Activated CD4-positive, CD25-positive, alpha-beta regulatory T cell (primary cell): Measurements from ENCODE around the gene MARCHF5.
"Not testable (repeated sequence)": the region's sequence is repeated elsewhere in the genome, so short reads cannot be mapped to it uniquely, and the experiment has no call there.

Source experiments
- DNase-seq, 4 experiments: peaks; one replicate each; lab custom pipeline; 2025; lab: John Stamatoyannopoulos, UW

MARCHF5 gene

DNA sequence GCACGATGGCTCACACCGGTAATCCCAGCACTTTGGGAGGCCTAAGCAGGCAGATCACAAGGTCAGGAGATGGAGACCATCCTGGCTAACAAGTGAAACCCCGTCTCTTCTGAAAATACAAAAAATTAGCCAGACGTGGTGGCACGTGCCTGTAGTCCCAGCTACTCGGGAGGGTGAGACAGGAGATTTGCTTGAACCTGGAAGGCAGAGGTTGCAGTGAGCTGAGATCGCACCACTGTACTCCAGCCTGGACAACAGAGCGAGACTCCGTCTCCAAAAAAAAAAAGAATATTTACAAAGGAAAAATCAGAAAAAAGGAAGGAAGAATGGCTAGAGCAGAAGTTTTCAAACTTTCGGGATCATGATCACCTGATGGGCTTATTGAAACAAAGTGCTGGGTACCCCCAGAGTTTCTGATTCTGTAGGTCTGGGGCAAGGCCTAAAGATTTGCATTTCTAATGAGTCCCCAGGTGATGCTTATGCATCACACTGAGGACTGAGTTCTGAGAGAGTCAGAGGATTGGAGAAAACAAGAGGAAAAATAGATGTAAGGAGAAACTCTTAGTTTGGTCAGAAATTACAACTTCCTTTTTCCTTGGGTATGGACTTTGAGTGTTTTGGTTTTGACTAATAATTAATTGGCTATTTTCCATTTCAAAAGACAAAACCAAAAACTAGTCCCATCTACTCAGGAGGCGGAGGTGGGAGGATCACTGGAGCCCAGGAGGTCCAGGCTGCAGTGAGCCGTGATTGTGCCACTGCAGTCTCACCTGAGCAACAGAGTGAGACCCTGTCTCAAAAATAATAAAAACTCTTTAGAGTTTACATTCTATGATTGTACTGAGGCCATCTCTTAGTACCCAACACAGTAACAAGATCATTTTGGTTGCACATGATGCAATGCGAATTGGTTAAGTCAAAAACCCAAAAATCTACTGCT is 14.4 kb downstream of the MARCHF5 start:
- DNase-seq = no peak

DNA sequence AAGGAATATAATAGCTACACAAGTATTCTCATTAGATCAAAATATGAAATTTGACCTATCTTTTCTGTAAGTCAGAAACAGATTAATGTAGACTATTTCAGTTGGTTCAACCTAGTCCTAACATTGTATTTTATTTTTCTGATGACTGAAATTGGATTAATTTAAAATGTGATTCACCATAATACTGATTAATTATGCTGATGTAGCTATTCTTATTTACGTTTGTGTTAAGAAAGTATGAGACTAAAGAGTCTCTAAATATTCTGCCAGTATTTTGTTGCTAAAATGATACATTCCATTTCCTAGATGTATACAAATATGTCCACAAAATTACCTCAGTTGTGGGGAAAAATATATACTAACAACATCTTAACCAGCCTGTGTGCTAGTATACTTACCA is 18.3 kb downstream of the MARCHF5 start:
- no peak for DNase-seq

DNA sequence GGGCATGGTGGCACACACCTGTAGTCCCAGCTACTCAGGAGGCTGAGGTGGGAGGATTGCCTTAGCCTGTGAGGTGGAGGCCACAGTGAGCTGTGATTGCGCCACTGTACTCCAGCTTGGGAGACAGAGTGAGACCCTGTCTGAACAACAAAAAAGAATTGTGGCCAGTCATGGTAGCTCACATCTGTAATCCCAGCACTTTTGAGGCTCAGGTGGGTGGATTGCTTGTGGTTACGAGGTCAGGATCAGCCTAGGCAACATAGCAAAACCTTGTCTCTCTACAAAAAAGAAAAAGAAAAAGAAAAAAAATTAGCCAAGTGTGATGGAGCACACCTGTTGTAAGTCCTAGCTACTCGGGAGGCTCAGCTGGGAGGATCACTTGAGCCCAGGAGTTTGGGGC is 22.8 kb downstream of the MARCHF5 start:
- DNase-seq = no peak

DNA sequence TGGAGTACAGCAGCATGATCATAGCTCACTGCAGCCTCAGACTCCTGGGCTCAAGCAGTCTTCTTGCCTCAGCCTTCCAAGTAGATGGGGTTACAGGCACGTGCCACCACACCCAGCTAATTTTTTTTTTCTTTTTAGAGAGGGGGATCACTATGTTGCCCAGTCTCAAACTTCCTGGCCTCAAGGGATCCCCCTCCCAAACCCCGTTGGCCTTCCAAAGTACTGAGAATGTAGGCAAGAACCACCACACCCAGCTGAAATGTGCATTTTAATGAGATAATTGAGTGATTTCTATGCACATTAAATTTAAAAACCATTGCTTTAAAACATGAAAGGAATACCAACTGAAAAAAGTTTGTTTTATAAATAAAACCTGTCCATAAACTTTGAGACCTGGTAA is 25.6 kb downstream of the MARCHF5 start:
- no peak for DNase-seq

DNA sequence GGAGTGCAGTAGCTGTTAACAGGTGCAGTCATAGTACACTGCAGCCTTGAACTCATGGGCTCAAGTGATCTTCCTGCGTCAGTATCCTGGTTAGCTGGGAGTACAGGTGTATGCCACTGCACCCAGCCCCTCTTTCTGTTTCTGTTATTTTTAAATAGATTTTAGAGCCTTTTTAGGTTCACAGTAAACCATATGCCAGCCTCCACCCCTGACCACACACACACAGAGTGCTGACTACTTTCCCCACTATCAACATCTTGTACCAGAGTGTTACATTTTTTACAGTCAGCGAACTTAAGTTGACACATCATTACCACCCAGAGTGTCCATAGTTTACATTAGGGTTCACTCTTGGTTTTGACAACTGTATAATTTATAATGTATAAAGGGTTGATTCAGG is 32.1 kb downstream of the MARCHF5 start:
- no peak for DNase-seq

DNA sequence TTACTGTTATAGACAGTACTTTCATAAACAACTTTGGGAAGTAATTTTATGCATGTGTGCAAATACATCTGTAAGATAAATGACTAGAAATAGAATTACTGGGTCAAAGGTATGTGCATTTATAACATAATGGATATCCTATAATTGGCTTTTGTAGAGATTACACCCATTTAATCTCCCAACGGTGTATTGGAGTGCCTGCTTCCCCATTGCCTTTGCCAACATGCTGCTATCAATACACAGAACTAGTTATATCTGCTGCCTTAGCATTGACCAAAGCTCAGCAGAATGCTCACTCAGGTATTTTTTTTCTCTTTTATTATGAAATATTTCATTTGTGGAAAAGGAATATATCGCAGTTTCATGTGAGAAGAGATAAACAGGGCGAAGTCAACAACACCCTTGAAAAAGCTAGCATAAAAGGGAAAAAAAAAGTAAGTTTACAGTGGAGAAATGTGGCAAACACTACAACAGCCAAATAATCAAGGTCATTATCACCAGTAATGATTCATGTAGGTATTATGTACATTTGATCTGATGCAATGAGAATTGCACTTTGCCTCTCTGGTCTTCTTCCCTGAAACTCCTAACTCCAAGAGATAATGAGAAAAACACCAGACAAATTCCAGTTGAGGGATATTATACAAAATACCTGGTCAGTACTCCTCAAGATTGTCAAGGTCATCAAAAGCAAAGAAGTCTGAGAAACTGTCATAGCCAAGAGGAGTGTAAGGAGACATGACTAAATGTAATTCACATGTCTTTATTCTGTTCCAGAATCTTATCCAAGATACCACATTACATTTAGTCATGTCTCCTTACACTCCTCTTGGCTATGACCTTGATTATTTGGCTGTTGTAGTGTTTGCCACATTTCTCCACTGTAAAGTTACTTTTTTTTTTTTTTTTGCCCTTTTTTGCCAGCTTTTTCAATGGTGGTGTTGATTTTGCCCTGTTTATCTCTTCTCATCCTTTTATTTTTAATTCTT is 36.8 kb downstream of the MARCHF5 start:
- DNase-seq = no peak

DNA sequence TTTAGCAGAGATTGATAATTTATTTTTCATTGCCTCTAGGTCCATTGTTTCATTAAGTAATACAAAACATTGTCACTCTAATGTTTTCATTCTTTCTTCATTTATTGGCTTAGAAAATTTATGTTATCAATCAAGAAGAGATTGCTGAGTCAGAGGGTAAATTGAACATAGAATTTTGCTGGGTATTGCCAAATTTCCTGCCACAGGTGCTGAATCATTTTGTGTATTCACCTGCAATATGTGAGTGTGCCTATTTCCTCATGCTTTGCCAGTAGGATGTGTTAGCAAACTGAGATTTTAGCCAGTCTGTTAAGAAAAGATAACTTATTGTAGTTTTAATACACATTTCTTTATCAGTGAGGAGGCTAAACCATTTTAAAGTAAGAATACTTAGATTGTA is 38.0 kb downstream of the MARCHF5 start:
- DNase-seq = no peak

DNA sequence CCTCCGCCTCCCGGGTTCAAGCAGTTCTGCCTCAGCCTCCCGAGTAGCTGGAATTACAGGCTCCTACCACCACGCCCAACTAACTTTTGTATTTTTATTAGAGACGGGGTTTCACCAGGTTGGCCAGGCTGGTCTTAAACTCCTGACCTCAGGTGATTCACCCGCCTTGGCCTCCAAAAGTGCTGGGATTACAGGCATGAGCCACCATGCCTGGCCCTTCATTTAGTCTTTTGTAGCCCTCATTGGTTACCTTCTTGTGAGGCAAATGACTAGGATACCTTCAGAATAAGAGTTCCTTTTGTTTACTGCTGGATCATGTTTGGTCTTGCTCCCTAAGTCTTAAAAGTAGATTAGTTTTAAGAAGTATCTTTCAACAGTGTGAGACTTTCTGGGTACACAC is 39.0 kb downstream of the MARCHF5 start:
- not testable (repeated sequence) for DNase-seq

DNA sequence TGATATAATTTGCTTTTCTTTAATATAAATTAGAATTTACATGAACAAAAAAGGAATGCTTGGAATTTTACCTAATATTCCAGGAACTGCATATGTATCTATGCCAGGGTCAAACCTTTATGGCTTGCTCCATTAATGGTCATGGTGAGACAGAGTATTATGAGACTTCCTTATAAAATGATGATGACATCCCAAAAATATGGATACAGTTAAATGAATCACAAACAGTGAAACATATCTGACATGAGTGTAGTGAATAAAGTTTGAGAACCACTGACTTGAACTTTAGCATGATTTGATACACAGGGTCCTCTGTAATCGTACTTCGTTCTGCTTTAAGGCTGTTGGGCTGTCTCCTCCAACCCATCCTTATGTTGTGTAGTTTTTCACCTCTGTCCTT is 51.8 kb downstream of the MARCHF5 start:
- no peak for DNase-seq

DNA sequence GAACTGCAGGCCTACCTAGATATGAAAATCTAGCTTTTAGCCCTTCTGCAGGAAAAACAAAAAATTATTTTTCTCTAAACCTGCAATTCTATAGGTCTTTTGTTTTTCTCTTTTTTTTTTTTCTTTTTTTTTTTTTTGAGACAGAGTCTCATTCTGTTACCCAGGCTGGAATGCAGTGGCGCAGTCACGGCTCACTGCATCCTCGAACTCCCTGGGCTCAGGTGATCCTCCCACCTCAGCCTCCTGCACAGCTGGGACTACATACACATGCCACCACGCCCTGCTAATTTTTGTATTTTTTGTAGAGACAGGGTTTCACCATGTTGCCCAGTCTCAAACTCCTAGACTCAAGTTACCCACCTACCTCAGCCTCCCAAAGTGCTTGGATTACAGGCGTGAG is 54.6 kb downstream of the MARCHF5 start:
- not testable (repeated sequence) for DNase-seq

DNA sequence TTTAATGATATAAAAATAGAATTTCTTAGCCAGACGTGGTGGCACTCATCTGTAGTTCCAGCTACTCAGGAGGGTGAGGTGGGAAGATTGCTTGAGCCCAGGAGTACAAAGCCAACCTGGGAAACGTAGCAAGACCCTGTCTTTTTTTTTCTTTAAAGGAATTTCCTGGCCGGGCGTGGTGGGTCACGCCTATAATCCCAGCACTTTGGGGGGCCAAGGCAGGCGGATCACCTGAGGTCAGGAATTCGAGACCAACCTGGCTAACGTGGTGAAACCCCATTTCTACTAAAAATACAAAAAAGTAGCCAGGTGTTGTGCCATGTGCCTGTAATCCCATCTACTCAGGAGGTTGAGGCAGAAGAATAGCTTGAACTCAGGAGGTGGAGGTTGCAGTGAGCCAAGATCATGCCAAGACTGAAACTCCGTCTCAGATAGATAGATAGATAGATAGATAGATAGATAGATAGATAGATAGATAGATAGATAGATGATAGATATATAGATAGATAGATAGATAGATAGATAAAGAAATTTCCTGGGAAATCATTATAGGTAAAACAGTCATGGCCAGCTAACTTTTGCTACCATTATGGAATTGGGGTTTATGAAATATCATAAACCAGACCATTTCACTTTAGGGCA is 56.2 kb downstream of the MARCHF5 start:
- DNase-seq = not testable (repeated sequence)

DNA sequence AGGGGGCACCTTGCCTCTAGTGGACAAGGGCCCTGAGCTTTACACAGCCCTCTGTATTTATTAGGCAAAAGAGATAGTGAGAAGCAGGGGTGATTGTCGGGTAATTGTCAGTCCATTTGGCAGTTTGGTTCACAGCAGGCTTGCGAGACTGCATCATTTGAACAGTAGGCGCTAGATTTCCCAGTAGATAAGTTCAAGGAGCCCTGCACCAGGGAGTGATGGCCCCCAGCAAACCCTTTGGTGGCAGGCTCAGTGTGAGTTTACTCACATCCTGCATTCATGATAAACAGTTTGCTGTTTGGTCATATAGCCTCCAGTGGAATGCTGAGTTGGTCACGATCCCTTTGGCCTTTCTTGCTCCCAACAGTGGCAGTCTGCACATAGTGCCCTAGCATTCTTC is 59.4 kb downstream of the MARCHF5 start:
- no peak for DNase-seq

DNA sequence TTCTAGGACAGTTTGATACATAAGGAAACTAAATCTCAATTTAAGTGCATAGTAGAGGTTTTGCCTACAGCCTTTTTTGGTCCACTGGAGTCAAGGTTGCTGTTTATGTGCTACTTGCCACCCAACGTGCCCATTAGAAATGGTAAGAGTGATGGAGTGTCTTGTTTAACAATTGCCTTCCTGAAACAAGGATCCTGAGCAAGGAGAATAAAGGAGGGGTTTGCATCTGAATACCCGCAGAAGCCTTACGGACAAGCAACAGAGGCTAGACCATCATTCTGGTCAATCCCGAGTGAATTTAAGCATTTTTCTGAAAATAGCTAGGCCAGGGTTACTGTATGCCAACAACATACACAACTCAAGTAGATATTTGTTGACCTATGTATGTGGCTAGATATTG is 63.6 kb downstream of the MARCHF5 start:
- DNase-seq = no peak

DNA sequence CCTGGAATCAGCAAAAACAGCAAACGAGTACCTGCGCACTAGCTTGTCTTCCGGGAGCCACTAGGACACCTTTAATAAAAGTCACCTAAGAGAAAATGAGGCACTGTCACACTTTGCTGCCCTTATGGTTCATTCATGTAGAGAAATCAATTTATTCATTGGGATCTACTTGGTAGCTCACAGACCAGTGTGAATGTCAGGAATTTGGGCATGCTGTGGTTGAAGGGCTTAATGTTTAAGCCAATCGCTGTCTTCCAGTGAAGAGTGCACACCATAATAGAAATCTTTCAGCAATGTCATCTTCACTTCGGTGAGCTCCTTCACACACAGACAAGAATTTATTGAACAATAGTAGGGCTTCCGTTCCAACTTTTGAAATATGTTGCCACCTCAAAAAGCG is 65.1 kb downstream of the MARCHF5 start:
- DNase-seq = no peak

DNA sequence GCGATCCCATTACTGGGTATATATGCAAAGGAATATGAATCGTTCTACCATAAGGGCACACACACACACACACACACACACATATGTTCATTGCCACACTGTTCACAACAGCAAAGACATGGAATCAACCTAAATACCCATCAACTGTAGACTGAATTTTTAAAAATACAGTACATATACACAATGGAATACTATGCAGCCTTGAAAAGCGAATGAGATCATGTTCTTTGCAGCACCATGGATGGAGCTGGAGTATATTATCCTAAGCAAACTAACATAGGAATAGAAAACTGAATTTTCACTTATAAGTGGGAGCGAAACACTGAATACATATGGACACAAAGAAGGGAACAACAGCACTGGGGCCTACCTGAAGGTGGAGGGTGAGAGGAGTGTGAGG is 72.5 kb downstream of the MARCHF5 start:
- no peak for DNase-seq

DNA sequence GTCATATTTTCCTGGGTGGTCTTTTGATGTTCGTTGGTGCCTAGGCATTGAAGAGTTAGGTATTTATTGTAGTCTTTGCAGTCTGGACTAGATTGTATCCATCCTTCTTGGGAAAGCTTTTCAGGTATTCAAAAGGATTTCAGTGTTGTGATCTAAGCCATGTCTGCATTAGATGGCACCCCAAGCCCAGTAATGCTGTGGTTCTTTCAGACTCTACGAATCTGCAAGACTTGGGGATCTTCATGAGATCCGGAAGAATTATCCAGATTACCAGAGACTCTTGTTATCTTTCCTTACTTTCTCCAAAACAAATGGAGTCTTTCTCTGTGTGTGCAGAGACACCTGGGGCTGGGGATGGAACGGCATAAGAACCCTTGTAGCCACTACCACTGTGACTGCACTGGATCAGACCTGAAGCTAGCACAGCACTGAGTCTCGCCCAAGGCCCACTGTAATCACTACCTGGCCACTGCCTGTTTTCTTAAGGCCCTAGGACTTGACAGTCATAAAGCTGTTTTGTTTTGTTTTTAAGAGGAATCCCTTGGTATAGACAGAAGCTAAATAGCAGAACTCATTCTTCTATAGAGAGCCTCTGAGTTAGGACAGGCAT is 75.5 kb downstream of the MARCHF5 start:
- no peak for DNase-seq

DNA sequence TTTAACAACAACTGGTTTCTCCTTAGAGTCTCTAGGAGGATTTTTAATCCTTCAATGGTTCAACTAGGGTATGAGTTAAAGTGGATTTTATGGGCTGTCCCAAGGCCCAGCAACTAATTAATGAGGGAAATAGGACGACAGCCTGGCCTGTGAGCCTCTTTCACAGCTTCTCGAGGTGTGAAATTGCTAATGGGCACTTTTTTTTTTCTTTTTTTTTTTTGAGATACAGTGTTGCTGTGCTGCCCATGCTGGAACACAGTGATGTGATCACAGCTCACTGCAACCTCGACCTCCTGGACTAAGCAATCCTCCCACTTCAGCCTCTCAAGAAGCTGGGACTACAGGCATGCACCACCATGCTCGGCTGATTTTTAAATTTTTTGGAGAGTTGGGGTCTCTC is 87.0 kb downstream of the MARCHF5 start:
- DNase-seq = no peak

DNA sequence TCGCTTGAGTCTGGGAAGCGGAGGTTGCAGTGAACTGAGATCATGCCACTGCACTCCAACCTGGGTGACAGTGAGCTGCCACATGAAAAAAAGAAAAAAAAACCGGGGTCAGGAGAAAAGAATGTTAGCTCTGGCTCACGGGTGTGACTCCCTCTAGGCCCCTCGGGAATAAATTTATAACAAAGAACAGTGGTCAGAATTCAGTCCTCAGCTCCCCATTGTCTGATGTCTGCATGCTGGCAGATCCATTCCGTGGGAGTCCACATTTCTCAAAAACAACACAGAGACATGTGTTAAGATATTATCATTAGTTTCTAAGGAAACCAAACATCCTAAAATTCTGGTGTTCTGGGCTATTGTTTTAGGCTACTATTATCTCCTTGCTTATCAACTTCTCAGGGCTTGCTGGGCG is 90.6 kb downstream of the MARCHF5 start:
- DNase-seq = no peak

DNA sequence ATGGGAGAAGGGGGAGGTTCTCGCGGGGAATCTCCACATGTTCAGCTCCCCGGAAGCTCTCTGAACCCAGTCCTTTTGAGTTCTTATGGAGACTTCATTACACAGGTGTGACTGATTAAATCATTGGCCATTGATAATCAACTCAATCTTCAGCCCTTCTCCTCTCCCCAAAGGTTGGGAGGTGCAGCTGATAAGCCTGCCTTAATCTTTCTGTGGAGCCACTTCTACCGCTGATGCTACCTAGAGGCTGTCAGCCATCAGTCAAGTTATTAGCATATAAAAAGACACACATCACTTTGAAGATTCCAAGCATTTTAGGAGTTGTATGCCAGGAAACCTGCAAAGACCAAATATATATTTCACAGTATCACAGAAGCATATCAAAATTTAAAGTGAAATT is 91.7 kb downstream of the MARCHF5 start:
- DNase-seq = no peak

DNA sequence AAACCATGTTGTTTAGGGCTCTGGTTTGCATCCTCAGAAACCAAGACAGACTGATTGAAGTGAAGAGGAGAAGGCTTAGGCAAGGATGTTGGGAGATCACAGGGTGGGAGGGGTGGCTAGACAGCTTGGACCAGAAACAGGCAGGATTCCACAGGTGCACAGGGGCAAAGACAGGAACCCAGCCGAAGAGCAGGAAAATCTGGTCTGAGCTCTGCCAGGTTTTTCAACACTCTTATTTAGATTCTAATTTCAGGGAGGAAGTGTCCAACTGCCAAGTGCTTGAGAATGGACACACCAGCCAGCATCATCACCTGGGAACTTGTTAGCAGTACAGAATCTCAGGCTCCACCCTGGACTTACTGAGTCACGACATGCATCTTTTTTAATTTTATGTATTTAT is 93.8 kb downstream of the MARCHF5 start:
- DNase-seq = no peak

DNA sequence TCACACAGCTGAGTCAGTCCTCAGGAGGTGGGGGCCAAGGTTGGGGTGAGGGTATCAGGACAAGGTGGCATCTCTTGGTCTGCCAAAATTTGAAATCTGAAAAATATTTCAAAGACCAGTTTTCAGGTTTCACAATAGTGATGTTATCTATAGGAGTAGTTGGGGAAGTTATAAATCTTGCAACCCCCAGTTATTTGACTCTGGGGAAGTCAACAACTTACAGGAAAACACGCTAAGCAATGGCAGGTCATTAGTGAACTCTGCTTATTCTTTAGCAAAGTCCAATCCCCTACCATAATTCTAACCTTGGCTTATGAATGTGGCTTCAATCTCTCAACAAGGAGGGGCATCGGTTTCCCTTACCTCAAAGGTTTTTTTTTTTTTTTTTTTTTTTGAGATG is 94.9 kb downstream of the MARCHF5 start:
- no peak for DNase-seq
